ENCODE measurements around the gene LHX8.
"Not testable (repeated sequence)": the region's sequence is repeated elsewhere in the genome, so short reads cannot be mapped to it uniquely, and the experiment has no call there.

Gene LHX8

GRCh38 chr1:75132812-75133619 lies 1.2 kb upstream of the LHX8 start:
- no peak for DNase-seq

GRCh38 chr1:75134647-75135572 lies 722 bp downstream of the LHX8 start:
- DNase-seq: no peak

DNA sequence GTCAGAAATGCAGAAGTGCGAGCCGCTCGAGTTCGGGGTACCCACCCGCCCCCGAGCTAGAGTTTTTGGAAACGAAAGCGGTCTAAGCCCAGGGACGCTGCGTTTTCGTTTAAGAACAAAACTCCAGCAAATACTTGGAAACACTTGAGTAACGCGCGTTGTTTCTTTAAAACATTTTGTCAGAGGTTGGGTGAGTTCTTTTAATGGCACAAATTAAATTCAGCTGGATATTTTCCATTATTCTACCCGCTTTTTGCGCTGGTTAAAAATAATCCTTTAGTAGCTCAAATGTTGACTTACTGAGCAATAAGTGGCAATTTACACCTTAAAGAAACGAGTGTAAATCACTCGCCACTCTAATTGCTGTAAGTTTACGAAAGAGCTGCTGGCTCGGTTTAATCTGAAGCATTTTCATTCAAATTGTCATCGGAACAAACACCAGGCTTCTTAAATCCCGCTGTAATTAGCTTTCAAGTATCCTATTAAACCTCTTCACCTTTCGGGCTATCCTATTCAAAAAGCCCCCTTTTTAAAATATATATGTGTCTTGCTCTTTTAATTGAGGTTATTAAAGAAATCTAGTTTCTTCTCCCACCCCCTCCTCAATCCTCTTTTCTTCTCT lies 1.5 kb downstream of the LHX8 start:
- no peak for DNase-seq

GRCh38 chr1:75136195-75136815 lies 2.1 kb downstream of the LHX8 start:
- DNase-seq: no peak

GRCh38 chr1:75136921-75137641 lies 2.9 kb downstream of the LHX8 start:
- no peak for DNase-seq

- DNase-seq: no peak
Measured at GRCh38 chr1:75152092-75152491, 17.9 kb downstream of the LHX8 start.

DNA sequence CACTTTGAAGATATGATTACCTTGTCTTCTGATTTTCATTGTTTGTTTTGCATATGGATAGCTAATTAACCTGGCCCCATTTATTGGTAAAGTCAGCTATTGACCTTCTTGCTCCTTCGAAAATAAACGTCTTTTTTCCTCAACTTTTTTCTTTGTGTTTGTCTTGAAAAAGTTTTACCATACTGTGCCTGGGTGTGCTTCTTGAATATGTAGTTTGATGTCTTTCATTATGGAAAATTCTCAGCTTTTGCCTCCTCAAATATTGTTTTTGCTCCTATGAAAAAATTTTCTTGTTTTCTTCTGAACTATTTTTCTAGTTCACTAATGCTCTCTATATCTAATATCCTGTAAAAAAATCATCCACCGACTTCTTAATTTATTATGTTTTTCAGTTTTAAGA lies 25.0 kb downstream of the LHX8 start:
- no peak for DNase-seq

GRCh38 chr1:75165264-75165663 lies 31.1 kb downstream of the LHX8 start:
- DNase-seq: no peak

DNA sequence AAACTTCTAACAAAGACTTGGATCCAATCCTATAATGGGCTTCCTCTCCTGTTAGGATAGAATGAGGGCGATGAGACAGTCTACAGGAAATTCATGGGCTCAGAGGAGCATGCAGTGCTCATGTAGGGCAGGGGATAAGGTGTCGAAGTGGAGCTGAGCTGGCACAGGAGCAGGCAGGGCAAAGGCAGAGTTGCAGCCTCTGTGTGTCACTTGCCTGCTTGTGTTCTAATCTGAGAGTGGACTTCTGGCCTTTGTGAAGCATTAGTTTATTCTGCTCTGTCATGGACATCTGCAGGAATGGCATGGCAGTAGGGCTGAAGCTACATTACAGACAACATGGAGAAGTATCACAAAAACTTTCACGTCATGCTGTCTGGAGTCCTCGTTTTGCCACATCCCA lies 32.6 kb downstream of the LHX8 start:
- no peak for DNase-seq

GRCh38 chr1:75170011-75170410 lies 35.8 kb downstream of the LHX8 start:
- no peak for DNase-seq

DNA sequence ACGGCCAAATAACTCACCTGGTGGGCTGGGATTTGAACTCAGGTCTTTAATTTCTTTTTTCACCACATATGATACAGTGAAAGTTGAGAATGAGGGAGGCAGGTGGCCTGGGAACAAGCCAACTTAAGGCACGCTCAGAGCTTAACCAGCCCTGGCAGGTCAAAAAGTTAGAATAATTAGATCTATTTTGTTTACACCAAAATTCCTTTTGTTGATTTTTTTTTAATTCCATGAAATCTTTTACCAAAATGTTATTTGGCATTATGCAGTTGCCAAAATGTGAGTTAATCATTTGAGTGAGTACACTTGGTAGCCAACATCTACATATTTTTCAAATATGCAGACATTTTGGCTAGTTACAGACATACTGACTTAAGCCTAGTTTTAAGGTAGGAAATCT lies 36.8 kb downstream of the LHX8 start:
- DNase-seq: no peak

- DNase-seq: no peak
Measured at GRCh38 chr1:75171876-75172275, 37.7 kb downstream of the LHX8 start.

DNA sequence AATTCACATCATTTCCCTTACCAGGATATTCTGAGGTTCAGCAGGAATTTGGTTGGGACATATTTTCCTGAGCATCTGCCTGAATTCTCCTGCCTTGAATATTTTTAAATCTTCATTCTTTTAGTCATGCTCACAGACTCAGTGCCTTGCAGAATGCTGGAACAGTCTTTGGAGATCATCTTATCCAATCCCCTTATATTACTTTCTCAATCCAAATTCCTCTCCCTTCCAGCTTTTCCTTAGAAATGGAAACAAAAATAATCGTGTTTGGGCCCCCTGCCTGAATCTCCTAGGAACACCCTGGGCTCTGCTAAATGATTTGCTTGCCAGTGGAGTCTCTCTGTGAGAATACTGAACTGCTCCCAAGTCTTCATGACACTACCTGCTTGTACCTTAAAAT lies 38.4 kb downstream of the LHX8 start:
- no peak for DNase-seq

GRCh38 chr1:75174031-75174760 lies 40.0 kb downstream of the LHX8 start:
- no peak for DNase-seq

DNA sequence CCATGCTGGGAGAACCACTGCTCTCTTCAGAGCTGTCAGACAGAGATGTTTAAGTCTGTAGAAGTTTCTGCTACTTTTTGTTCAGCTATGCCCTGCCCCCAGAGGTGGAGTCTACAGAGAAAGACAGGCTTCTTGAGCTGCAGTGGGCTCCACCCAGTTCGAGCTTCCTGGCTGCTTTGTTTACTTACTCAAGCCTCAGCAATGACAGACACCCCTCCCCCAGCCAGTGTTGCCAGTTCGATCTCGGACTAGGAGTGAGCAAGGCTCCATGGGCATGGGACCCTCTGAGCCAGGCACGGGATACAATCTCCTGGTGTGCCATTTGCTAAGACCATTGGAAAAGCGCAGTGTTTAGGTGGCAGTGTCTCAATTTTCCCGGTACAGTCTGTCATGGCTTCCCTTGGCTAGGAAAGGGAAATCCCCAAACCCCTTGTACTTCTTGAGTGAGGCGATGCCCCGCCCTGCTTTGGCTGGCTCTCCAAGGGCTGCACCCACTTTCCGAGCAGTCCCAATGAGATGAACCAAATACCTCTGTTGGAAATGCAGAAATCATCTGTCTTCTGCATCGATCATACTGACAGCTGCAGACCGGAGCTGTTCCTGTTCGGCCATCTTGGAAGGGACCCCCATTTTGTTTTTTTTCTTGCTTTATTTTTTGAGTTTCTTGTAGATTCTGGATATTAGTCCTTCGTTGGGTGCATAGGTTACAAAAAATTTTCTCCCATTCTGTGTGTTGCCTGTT lies 47.2 kb downstream of the LHX8 start:
- not testable (repeated sequence) for DNase-seq

- DNase-seq: no peak
Measured at GRCh38 chr1:75188892-75189291, 54.7 kb downstream of the LHX8 start.

DNA sequence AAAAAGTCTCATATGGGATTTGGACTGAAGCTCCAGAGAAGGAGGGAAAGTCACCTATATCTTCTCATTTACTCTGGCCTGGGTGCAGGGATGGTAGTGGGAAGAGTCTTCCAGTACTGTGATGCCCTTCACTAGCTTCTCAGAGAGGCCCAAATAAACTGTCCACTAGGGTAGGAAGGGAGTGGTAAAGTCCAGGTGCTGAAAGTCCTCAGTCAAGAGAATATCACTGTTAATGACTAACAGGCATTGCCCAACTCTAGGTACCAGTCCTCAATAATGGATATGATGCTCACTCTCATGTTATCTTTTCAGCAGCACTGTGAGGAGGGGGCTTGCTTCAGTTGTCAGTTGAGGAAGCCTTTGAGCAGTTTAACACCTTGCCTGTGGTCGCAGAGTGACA lies 64.0 kb downstream of the LHX8 start:
- no peak for DNase-seq

DNA sequence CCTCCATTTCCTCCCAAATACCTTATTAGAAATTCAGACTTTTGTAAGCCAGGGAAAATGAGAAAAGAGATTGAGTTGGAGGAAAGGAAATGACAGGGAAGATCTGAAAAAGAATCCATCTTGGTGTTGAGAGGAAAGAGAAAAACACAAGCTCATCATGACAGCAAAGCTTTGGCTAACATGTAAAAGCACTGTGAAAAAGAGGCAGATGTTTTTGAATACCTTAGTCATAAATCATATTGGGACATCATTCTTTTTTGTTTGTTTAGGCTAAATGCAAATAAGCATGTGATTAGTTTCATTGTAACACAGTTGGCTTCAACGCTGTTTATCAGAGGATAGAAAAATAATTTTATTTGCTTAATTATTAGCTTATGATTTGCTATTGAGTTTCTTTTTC lies 64.6 kb downstream of the LHX8 start:
- DNase-seq: no peak

DNA sequence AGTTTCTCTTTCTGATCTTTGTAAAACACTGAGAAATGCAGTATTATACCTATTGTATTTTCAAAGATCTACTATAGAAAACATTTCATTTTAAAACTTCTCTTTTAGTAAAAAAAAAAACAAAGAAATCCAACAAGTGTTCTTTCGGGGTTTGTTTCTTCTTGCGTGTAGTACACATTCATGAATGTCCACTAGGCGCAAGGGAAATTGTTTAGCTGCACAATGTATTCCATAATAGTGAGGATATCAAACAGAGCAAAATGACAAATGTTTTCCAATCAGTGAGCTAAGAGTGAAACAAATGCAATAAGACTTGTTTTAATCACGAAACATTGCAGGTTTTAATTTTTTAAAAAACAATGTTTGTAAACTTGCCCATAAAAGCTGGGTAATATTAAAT lies 68.6 kb downstream of the LHX8 start:
- DNase-seq: no peak

- DNase-seq: no peak
Measured at GRCh38 chr1:75203415-75204277, 69.5 kb downstream of the LHX8 start.
